CD4-positive, CD25-positive, alpha-beta regulatory T cell (primary cell): Measurements from ENCODE around the gene REEP1. TPM values are rescaled to one million over a fixed set of nuclear protein-coding genes. Genes with fewer than 3 reads are reported as not detected.
A peak's percentile ranks its signal among the peaks of the same experiment; 100 is the strongest.

ENCODE experiments used
- ATAC-seq, 2 donors: fragments of 150-1000 bp; cut with Tn5 transposase; one replicate each; pipeline ENCODE4 v1.10.0; 2021; ENCODE audit warnings: low read depth in 2 of 2, moderate number of reproducible peaks in 2 of 2, moderate library complexity in 1 of 2
- DNase-seq, 3 donors: peaks; one replicate each; pipeline versions ENCODE4 v3.0.0 to v3.0.0-alpha.2; 2012 to 2022; ENCODE audit warnings: mixed read lengths in 1 of 3
- H3K27ac ChIP-seq: one replicate; pipeline ENCODE4 v1.7.0; 2013; ENCODE audit warnings: mild to moderate bottlenecking, low read length; ENCODE audit not compliant: insufficient read depth, poor library complexity, severe bottlenecking
- H3K27me3 ChIP-seq: one replicate; pipeline ENCODE4 v1.7.0; 2013; ENCODE audit warnings: low read length; ENCODE audit not compliant: control insufficient read depth, insufficient read depth
- H3K36me3 ChIP-seq: one replicate; pipeline ENCODE4 v1.7.0; 2013; ENCODE audit warnings: mild to moderate bottlenecking, low read length, moderate library complexity; ENCODE audit not compliant: control insufficient read depth, insufficient read depth
- H3K4me1 ChIP-seq: 2 replicates; pipeline ENCODE4 v1.7.0; 2013; ENCODE audit warnings: mild to moderate bottlenecking, low read length; ENCODE audit not compliant: insufficient read depth, control insufficient read depth, poor library complexity, severe bottlenecking
- H3K4me3 ChIP-seq: one replicate; pipeline ENCODE4 v1.7.0; 2013; ENCODE audit warnings: low read depth, mild to moderate bottlenecking, low read length, moderate library complexity
- H3K9me3 ChIP-seq, 2 experiments: 1 replicate in 1 of 2; 2 replicates in 1 of 2; pipeline ENCODE4 v1.7.0; 2013; ENCODE audit warnings: low read length in 2 of 2, mild to moderate bottlenecking in 1 of 2, moderate library complexity in 1 of 2; ENCODE audit not compliant: control insufficient read depth in 2 of 2
- H3K27ac Mint-ChIP-seq, 3 donors: one replicate each; pipeline ENCODE4 v1.8.0; 2020 to 2022; ENCODE audit warnings: mild to moderate bottlenecking in 3 of 3, mixed read lengths in 3 of 3, moderate library complexity in 2 of 3
- H3K27me3 Mint-ChIP-seq: one replicate; pipeline ENCODE4 v1.8.0; 2022; ENCODE audit warnings: mild to moderate bottlenecking, mixed read lengths
- H3K36me3 Mint-ChIP-seq: one replicate; pipeline ENCODE4 v1.8.0; 2020; ENCODE audit warnings: mixed read lengths
- H3K4me1 Mint-ChIP-seq, 4 donors: one replicate each; pipeline ENCODE4 v1.8.0; 2020 to 2022; ENCODE audit warnings: mixed read lengths in 4 of 4, mild to moderate bottlenecking in 1 of 4
- H3K4me3 Mint-ChIP-seq, 4 donors: one replicate each; pipeline ENCODE4 v1.8.0; 2020 to 2022; ENCODE audit warnings: mild to moderate bottlenecking in 4 of 4, mixed read lengths in 4 of 4, moderate library complexity in 3 of 4
- H3K9me3 Mint-ChIP-seq, 7 donors: one replicate each; pipeline ENCODE4 v1.8.0; 2020 to 2022; ENCODE audit warnings: mixed read lengths in 7 of 7, mild to moderate bottlenecking in 3 of 7, moderate library complexity in 2 of 7
- polyA plus RNA-seq, 4 donors: library from polyadenylated mRNA; unstranded; fragments of 300-500 nt; fragmentation: Illumina TruSeq; gene quantifications; one replicate each; pipeline ENCODE4 v1.2.3, GENCODE V29; 2021
- total RNA-seq: library from RNA; stranded (reverse); gene quantifications from one replicate; pipeline ENCODE4 v1.2.3, GENCODE V29; 2022

REEP1 gene
- total and polyA plus RNA-seq, 5 donors from 2014 or later: not detected

DNA sequence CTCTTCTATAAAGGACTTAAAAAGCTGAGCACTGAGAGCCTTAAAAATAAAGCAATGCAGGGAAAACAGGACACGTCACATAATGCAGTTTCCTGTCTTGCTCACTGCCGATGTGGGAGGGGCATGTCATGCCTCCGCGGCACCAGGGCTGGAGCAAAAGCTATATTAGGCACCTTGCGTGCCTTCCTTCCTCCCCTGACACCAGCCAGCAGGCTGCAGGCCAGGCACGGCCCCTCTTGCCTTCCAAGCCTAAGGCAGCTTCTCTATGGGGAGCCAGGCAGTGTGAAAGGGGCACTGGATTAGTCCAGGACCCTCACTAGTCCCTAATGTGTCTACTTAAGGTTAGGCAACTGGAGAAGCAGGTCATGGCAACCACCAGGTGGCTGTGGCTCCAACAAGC is 111.8 kb downstream of the REEP1 start:
- H3K36me3 Mint-ChIP-seq: no peaks in the 10 kb centered on the region

DNA sequence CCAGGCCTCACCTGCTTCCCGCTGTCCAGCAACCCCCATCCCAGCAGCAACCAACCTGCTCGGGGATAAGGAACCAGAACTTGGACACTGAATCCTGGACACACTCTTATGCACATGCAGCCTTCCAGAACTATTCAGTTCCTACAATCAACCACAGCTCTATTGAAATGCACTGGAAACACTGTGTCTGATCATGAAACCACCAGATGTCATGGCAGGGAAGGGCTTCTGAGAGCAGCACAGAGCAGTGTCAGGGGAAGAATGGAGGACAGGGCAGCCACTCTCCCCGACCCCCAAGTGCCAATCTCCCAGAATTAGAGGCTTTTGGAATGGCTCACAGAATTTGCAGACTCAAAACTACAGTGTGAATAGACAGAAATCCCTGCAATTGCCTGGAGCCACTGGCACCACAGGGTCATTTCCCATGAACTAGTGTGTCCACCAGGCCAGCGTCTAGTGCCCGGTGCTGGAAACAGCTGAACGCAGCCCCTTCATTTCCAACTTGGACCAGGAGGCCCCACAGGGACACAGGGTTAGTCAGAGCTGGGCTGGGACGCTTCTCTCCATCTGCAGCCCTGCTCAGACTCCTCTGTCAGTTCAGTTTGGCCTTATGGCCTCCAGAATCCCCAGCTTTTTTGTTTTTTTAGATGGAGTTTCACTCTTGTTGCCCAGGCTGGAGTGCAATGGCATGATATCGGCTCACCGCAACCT is 112.6 kb downstream of the REEP1 start:
- no peak for DNase-seq
- H3K4me1 ChIP-seq: peaks cover 5% of the 10 kb centered on the region
- no peak overlapping the region for H3K4me3 ChIP-seq
- no peak for ATAC-seq
- H3K27me3 ChIP-seq: no peaks in the 10 kb centered on the region
- H3K36me3 Mint-ChIP-seq: no peaks in the 10 kb centered on the region
- peak overlapping the region in 1 of 4 donors; percentile 69 for H3K4me3 Mint-ChIP-seq
- H3K27ac Mint-ChIP-seq: peak overlapping the region in 2 of 3 donors; percentile 84 to 96
- H3K27me3 Mint-ChIP-seq: no peaks in the 10 kb centered on the region
- peaks cover 0 to 33% (median 13%) of the 10 kb centered on the region in 4 donors for H3K4me1 Mint-ChIP-seq
- H3K9me3 Mint-ChIP-seq: no peaks in the 10 kb centered on the region
- H3K27ac ChIP-seq: no peak overlapping the region
- no peaks in the 10 kb centered on the region for H3K9me3 ChIP-seq
- no peaks in the 10 kb centered on the region for H3K36me3 ChIP-seq

More for the DNA sequence above, 111.8 kb downstream of the REEP1 start:
- H3K9me3 ChIP-seq: no peaks in the 10 kb centered on the region
- DNase-seq: peak in 2 of 3 donors; percentile 37 to 91
- peak; percentile 76 to 89 for ATAC-seq
- no peak overlapping the region for H3K27ac ChIP-seq
- H3K27ac Mint-ChIP-seq: peak overlapping the region; percentile 71 to 96 (median 84)
- peaks cover 0 to 33% (median 11%) of the 10 kb centered on the region in 4 donors for H3K4me1 Mint-ChIP-seq
- no peaks in the 10 kb centered on the region for H3K27me3 ChIP-seq
- H3K36me3 ChIP-seq: no peaks in the 10 kb centered on the region
- H3K9me3 Mint-ChIP-seq: no peaks in the 10 kb centered on the region
- H3K4me1 ChIP-seq: peaks cover 5% of the 10 kb centered on the region
- H3K4me3 Mint-ChIP-seq: peak overlapping the region in 1 of 4 donors; percentile 69
- peak overlapping the region; percentile 13 for H3K4me3 ChIP-seq
- no peaks in the 10 kb centered on the region for H3K27me3 Mint-ChIP-seq

DNA sequence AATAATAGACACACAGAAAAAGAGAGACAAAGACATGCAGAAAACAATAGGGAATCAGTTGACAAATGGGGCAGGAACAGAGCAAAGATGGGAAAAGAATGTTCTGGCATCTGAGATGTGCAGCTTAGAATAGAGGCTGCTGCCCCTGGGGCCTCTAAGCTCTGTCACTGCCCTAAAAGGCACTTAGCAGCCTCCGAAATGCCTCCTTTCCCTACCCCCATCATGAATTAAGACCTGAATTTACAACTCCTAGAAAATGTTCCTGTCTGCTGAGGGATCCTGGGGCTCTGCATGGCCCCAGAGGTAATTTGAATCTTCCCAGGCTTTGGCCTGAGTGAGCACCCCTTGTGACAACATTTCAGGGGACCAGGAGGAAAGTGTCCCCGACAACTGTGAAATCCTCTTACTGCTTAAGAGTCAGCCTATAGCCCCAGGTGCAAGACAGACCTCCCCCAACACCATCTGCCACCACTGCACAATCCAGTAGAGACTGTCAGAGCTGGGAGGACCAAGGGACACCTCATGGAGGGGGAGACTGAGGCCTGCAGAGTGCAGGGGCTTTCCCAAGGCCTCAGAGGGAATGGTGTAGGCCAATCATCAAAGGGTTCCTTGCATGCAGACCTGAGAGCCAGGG is 113.4 kb downstream of the REEP1 start:
- no peak overlapping the region for H3K4me3 Mint-ChIP-seq
- peaks cover 0 to 33% (median 13%) of the 10 kb centered on the region in 4 donors for H3K4me1 Mint-ChIP-seq
- DNase-seq (no peak), ATAC-seq (no peak)
- H3K27me3 ChIP-seq: no peaks in the 10 kb centered on the region
- H3K27ac Mint-ChIP-seq: peak overlapping the region in 2 of 3 donors; percentile 49 to 56
- no peaks in the 10 kb centered on the region for H3K36me3 ChIP-seq
- H3K4me3 ChIP-seq: no peak overlapping the region
- no peaks in the 10 kb centered on the region for H3K36me3 Mint-ChIP-seq
- H3K27ac ChIP-seq: no peak overlapping the region
- H3K9me3 Mint-ChIP-seq: no peaks in the 10 kb centered on the region
- no peaks in the 10 kb centered on the region for H3K9me3 ChIP-seq
- H3K27me3 Mint-ChIP-seq: no peaks in the 10 kb centered on the region
- H3K4me1 ChIP-seq: peaks cover 5% of the 10 kb centered on the region

DNA sequence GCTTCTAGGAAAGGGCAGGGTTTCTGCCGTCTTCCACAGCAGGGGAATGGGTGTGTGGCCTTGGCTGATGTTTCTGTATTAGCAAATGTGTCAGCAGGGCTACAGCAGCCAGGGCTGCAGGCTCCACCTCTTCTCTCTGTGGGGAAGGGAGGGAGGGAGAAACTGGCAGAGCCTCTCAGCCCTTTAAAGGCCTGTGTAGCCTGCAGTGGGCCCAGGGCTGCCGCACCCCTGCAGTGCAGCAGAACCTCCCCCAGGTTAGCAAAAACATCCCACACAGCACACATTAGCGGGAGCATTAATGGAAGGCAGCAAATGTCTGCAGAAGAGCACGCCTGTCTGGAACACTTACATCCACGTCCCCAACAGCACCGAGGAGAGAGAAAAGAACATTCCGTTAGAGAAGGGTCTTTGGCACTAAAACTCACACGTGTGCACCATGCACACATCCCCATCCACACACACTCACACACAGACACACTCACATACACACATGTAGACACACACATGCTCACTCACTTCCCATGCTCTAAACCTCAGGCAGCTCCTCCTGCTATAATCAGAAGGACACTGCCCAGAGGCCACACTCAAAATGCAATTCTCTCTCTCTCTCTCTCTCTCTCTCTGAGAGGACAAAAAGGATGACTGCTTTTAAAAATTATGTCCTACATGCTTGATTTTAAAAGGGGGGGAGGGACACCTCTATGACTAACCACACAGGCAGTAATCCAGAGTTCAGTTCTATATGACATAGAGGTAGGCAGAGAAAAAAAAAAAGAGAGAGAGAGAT is 114.1 kb downstream of the REEP1 start:
- H3K27me3 ChIP-seq: no peaks in the 10 kb centered on the region
- peaks cover 0 to 33% (median 13%) of the 10 kb centered on the region in 4 donors for H3K4me1 Mint-ChIP-seq
- H3K4me3 Mint-ChIP-seq: no peak overlapping the region
- no peaks in the 10 kb centered on the region for H3K27me3 Mint-ChIP-seq
- no peak overlapping the region for H3K27ac ChIP-seq
- H3K36me3 Mint-ChIP-seq: no peaks in the 10 kb centered on the region
- H3K9me3 Mint-ChIP-seq: no peaks in the 10 kb centered on the region
- peaks cover 5% of the 10 kb centered on the region for H3K4me1 ChIP-seq
- H3K36me3 ChIP-seq: no peaks in the 10 kb centered on the region
- H3K27ac Mint-ChIP-seq: peak overlapping the region in 2 of 3 donors; percentile 49 to 72
- DNase-seq (peak in 1 of 3 donors; percentile 20), ATAC-seq (no peak)
- H3K4me3 ChIP-seq: no peak overlapping the region
- no peaks in the 10 kb centered on the region for H3K9me3 ChIP-seq

DNA sequence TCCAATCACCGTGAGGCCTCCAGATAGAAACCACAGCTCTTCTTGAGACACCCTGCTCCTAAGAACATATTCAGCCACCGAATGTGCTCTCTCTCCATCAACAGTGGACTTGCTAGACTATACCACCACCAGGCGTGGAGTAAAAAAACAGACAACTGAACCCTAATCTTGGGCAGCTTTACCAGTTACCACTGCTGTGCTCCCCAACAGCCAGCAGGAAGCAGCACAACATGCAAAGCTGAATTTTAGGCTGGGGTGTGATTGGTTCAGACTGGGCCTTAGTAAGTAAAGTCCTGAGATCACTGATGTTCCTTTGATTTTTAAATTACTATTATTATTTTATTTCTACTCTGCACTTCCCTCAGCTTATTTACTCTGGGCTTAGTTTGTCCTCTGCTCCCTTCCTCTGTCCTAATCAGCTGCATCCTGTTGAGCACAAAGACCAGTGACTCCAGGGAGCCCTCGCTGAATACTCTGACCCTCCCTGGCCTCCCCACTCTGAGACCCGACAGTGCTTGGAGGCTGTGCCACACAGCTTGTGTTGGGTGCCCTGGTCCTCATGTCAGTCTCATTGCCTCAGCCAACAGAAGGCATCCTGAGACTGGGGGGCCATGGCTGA is 116.3 kb downstream of the REEP1 start:
- Histone ChIP-seq H3K9me3 (no peaks in the 10 kb centered on the region), H3K27me3 (no peaks in the 10 kb centered on the region), H3K4me1 (peaks cover 5% of the 10 kb centered on the region), H3K4me3 (no peak overlapping the region), H3K36me3 (no peaks in the 10 kb centered on the region), H3K27ac (no peak overlapping the region)
- Mint-ChIP-seq H3K36me3 (no peaks in the 10 kb centered on the region), H3K4me3 (peak overlapping the region in 1 of 4 donors; percentile 47), H3K27me3 (no peaks in the 10 kb centered on the region), H3K9me3 (no peaks in the 10 kb centered on the region), H3K27ac (peak overlapping the region in 1 of 3 donors; percentile 26), H3K4me1 (peaks cover 0 to 29% (median 15%) of the 10 kb centered on the region in 4 donors)
- DNase-seq: peak in 2 of 3 donors; percentile 29 to 80
- peak; percentile 32 to 49 for ATAC-seq

DNA sequence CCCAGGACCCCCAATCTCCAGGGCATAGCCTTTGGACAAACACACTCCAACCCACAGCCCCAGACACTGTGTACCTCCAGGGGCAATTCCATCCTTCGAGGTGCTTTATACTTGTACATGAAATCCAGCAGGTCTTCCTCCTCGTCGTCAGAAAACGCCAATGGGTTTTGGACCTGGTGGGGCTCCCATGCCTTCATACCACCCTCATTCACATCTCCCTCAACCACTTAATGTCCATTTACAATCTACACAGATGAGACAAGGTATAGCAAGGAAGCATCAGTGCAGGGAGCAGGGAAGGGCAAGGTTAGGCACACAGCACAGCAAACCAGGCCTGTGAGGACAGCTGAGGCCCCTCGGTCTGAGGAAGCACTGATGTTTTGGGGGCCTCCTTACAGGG is 117.5 kb downstream of the REEP1 start:
- no peak for DNase-seq
- Histone ChIP-seq H3K4me1 (no peaks in the 10 kb centered on the region), H3K27me3 (no peaks in the 10 kb centered on the region), H3K36me3 (no peaks in the 10 kb centered on the region), H3K27ac (no peak overlapping the region), H3K9me3 (no peaks in the 10 kb centered on the region), H3K4me3 (no peak overlapping the region)
- no peak for ATAC-seq
- Mint-ChIP-seq H3K27me3 (no peaks in the 10 kb centered on the region), H3K9me3 (no peaks in the 10 kb centered on the region), H3K4me1 (peaks cover 0 to 16% (median 11%) of the 10 kb centered on the region in 4 donors), H3K4me3 (no peak overlapping the region), H3K27ac (no peak overlapping the region), H3K36me3 (no peaks in the 10 kb centered on the region)

DNA sequence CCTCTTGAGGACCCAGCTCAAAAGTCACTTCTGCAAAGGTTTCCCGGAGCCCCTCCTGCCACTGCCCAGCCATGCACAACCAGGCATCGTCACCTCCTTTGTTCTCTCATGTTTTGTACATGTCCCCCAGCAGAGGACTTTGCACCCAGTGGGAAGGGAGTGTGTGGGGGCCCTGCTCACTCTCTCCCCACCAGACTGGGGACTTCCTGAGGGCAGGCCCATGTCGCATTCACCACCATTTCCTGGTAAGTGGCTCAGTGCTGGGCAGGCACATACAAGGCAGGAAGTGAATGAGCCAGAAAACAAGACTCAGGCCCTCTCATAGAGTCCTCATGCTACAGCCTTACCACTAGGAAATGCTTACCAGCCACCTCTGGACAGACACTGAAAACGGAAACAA is 119.3 kb downstream of the REEP1 start:
- H3K4me1 ChIP-seq: no peaks in the 10 kb centered on the region
- H3K36me3 ChIP-seq: peaks cover 14% of the 10 kb centered on the region
- ATAC-seq: peak in 1 of 2 donors; percentile 37
- peaks cover 0 to 16% (median 3%) of the 10 kb centered on the region in 4 donors for H3K4me1 Mint-ChIP-seq
- no peaks in the 10 kb centered on the region for H3K27me3 Mint-ChIP-seq
- no peaks in the 10 kb centered on the region for H3K9me3 ChIP-seq
- H3K27ac Mint-ChIP-seq: peak overlapping the region in 2 of 3 donors; percentile 54 to 59
- H3K4me3 ChIP-seq: no peak overlapping the region
- no peaks in the 10 kb centered on the region for H3K9me3 Mint-ChIP-seq
- no peaks in the 10 kb centered on the region for H3K27me3 ChIP-seq
- peaks cover 7% of the 10 kb centered on the region for H3K36me3 Mint-ChIP-seq
- peak in 1 of 3 donors; percentile 61 for DNase-seq
- no peak overlapping the region for H3K27ac ChIP-seq
- no peak overlapping the region for H3K4me3 Mint-ChIP-seq
